GM12878 (cell line): ENCODE data around the gene RCE1. TPM values are rescaled to one million over a fixed set of nuclear protein-coding genes. Genes with fewer than 3 reads are reported as not detected.

ENCODE experiments used
- ASH2L ChIP-seq: fragments of 300-600, 200-600 bp; sonication (generic); IDR thresholded peaks from 2 replicates; pipeline ENCODE4 v1.6.1; 2017; ENCODE audit warnings: low read depth, mild to moderate bottlenecking, borderline replicate concordance
- BACH1 ChIP-seq: fragments of 450-650 bp; IDR thresholded peaks from 2 replicates; pipeline ENCODE4 v1.6.1; 2017; ENCODE audit warnings: mild to moderate bottlenecking, borderline replicate concordance
- FOS ChIP-seq: IDR thresholded peaks from 3 replicates; pipeline ENCODE4 v1.6.1; 2011; ENCODE audit warnings: borderline replicate concordance; ENCODE audit not compliant: insufficient read length; ENCODE audit errors: extremely low read depth
- IKZF1 ChIP-seq: fragments of 450-650 bp; conservative IDR thresholded peaks from 2 replicates; pipeline ENCODE4 v1.6.1; 2017; ENCODE audit warnings: antibody characterized with exemption, mild to moderate bottlenecking
- KDM1A ChIP-seq: fragments of 200-600 bp; sonication (generic); IDR thresholded peaks from 2 replicates; pipeline ENCODE4 v1.6.1; 2016; ENCODE audit warnings: borderline replicate concordance
- MEF2A ChIP-seq: IDR thresholded peaks from 2 replicates; pipeline ENCODE4 v1.6.1; 2011; ENCODE audit warnings: low read depth, mild to moderate bottlenecking, low read length, moderate library complexity; ENCODE audit not compliant: insufficient read depth
- MYC ChIP-seq: IDR thresholded peaks from 2 replicates; pipeline ENCODE4 v1.6.1; 2011; ENCODE audit warnings: mild to moderate bottlenecking, low read length, moderate library complexity, inconsistent platforms; ENCODE audit not compliant: insufficient read depth, insufficient replicate concordance, insufficient read length, severe bottlenecking
- PML ChIP-seq: IDR thresholded peaks from 2 replicates; pipeline ENCODE4 v1.6.1; 2012; ENCODE audit warnings: low read length, inconsistent platforms
- RAD51 ChIP-seq: fragments of 450-650 bp; IDR thresholded peaks from 2 replicates; pipeline ENCODE4 v1.6.1; 2016; ENCODE audit warnings: moderate library complexity, mild to moderate bottlenecking, inconsistent platforms
- SMAD5 ChIP-seq: IDR thresholded peaks from 2 replicates; pipeline ENCODE4 v1.6.1; 2016; ENCODE audit warnings: antibody characterized with exemption, low read depth
- STAT1 ChIP-seq: fragments of 450-650 bp; conservative IDR thresholded peaks from 2 replicates; pipeline ENCODE4 v1.6.1; 2014; ENCODE audit warnings: antibody characterized with exemption, mild to moderate bottlenecking
- ZNF274 ChIP-seq: IDR thresholded peaks from one replicate; pipeline ENCODE4 v1.8.0; 2011; ENCODE audit not compliant: insufficient read length, insufficient read depth
- ZNF592 ChIP-seq: fragments of 450-650 bp; IDR thresholded peaks from 2 replicates; pipeline ENCODE4 v1.6.1; 2017; ENCODE audit warnings: mild to moderate bottlenecking, moderate library complexity
- polyA plus RNA-seq, 11 experiments: library from polyadenylated mRNA; depleted of rRNA in 4 of 11; unstranded in 6 of 11; stranded (reverse) in 5 of 11; fragments of >200 nt; fragmentation: Nextera tagmentation in 4 of 11; fragmentation: Illumina TruSeq in 1 of 11; extraction: Ambion mirVana in 4 of 11; extraction: Trizol in 1 of 11; gene quantifications; 1 replicate in 1 of 11; 2 replicates in 10 of 11; pipeline versions ENCODE4 v1.2.1 to v1.2.3, GENCODE V29; 2011 to 2016; ENCODE audit warnings: inconsistent platforms in 2 of 11, missing spikeins in 2 of 11, low read depth in 1 of 11
- total RNA-seq, 4 experiments: library from RNA; depleted of rRNA in 3 of 4; stranded (reverse); fragments of >200 nt in 3 of 4; fragmentation: Illumina TruSeq in 1 of 4; extraction: Trizol in 1 of 4; gene quantifications; 2 replicates each; pipeline versions ENCODE4 v1.2.1 to v1.2.3, GENCODE V29; 2013 to 2021
- TF ChIP-seq, protein P1 (sequence below): IDR thresholded peaks from 2 replicates; pipeline ENCODE4 v1.6.1; 2012; ENCODE audit warnings: mild to moderate bottlenecking, low read depth, low read length
- TF ChIP-seq, protein P2 (sequence below): fragments of 450-650 bp; IDR thresholded peaks from 2 replicates; pipeline ENCODE4 v1.6.1; 2017; ENCODE audit warnings: mild to moderate bottlenecking
- TF ChIP-seq, protein P3 (sequence below): IDR thresholded peaks from 2 replicates; pipeline ENCODE4 v1.6.1; 2011; ENCODE audit warnings: low read depth, mild to moderate bottlenecking, low read length, moderate library complexity, borderline replicate concordance; ENCODE audit errors: extremely low read depth

RCE1 gene
- total and polyA plus RNA-seq, 10 of the 15 experiments (the other 5 are each of a cell fraction or from before 2014, with no cell fraction given) = 0.79 to 32.9 (median 16.4) TPM

DNA sequence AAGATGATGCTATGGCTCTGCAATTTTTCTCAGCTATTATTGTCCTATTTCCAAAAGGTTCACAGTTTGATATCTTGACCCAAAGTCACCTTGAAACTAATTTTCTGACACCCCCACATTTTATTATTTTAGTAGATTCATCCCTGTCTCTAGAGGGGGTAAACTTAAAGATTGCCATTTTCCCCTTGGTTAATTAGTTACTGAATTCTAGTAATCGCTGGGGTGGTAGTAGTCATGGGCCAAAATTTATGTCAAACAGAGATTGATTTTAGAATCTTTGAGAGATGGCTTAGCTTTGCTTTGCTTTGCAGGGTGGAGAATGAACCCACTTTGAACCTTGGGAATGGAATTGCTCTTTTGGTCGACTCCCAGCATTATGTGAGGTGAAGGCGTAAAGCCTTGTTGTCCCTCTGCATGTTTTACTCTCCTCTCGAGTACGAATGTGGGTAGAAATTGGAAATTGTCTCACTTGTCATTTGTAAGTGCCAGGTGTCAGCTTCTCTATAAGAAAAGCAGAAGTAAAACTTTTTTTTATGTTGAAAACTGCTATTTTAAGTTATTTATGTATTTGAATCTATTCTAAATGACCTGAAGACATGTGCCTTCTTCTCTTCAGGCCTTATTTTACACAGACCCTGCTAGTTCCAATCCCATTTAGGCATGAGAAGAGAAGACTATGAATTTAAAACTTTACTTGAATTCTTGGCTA lies 42.4 kb upstream of the RCE1 start (continued):
- TF ChIP-seq, protein P1, sequence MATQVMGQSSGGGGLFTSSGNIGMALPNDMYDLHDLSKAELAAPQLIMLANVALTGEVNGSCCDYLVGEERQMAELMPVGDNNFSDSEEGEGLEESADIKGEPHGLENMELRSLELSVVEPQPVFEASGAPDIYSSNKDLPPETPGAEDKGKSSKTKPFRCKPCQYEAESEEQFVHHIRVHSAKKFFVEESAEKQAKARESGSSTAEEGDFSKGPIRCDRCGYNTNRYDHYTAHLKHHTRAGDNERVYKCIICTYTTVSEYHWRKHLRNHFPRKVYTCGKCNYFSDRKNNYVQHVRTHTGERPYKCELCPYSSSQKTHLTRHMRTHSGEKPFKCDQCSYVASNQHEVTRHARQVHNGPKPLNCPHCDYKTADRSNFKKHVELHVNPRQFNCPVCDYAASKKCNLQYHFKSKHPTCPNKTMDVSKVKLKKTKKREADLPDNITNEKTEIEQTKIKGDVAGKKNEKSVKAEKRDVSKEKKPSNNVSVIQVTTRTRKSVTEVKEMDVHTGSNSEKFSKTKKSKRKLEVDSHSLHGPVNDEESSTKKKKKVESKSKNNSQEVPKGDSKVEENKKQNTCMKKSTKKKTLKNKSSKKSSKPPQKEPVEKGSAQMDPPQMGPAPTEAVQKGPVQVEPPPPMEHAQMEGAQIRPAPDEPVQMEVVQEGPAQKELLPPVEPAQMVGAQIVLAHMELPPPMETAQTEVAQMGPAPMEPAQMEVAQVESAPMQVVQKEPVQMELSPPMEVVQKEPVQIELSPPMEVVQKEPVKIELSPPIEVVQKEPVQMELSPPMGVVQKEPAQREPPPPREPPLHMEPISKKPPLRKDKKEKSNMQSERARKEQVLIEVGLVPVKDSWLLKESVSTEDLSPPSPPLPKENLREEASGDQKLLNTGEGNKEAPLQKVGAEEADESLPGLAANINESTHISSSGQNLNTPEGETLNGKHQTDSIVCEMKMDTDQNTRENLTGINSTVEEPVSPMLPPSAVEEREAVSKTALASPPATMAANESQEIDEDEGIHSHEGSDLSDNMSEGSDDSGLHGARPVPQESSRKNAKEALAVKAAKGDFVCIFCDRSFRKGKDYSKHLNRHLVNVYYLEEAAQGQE = no peak
- TF ChIP-seq RAD51 (no peak; the same call in 1 of the 2 replicates), MYC (no peak), BACH1 (no peak), SMAD5 (no peak), ZNF274 (no peak), ASH2L (peak; percentile 77), MEF2A (peak; percentile 91), IKZF1 (peak; percentile 46; the same call in 1 of the 2 replicates), FOS (no peak), ZNF592 (no peak), KDM1A (no peak), STAT1 (no peak; the same call in 1 of the 2 replicates), PML (no peak)
- TF ChIP-seq, protein P2, sequence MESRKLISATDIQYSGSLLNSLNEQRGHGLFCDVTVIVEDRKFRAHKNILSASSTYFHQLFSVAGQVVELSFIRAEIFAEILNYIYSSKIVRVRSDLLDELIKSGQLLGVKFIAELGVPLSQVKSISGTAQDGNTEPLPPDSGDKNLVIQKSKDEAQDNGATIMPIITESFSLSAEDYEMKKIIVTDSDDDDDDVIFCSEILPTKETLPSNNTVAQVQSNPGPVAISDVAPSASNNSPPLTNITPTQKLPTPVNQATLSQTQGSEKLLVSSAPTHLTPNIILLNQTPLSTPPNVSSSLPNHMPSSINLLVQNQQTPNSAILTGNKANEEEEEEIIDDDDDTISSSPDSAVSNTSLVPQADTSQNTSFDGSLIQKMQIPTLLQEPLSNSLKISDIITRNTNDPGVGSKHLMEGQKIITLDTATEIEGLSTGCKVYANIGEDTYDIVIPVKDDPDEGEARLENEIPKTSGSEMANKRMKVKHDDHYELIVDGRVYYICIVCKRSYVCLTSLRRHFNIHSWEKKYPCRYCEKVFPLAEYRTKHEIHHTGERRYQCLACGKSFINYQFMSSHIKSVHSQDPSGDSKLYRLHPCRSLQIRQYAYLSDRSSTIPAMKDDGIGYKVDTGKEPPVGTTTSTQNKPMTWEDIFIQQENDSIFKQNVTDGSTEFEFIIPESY = no peak
- TF ChIP-seq, protein P3, sequence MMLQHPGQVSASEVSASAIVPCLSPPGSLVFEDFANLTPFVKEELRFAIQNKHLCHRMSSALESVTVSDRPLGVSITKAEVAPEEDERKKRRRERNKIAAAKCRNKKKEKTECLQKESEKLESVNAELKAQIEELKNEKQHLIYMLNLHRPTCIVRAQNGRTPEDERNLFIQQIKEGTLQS = no peak
